Vagina (tissue), 2 donors: ENCODE data around the gene RIC1.

Experiments
- POLR2AphosphoS5 ChIP-seq, 2 donors: sonication (generic); formaldehyde crosslinking; IDR thresholded peaks; one replicate each; pipeline ENCODE4 v1.9.0; 2017; ENCODE audit warnings: antibody characterized with exemption in 2 of 2, mild to moderate bottlenecking in 2 of 2, low read depth in 1 of 2; ENCODE audit not compliant: insufficient read depth in 1 of 2
- TF ChIP-seq, protein P1 (sequence below), 3 experiments: fragments of 450-650 bp in 2 of 3; fragments of 200-600 bp in 1 of 3; sonication (generic) in 1 of 3; IDR thresholded peaks; one replicate each; pipeline ENCODE4 v1.5.1; 2017 to 2019; ENCODE audit warnings: antibody characterized with exemption in 3 of 3, mild to moderate bottlenecking in 2 of 3, moderate library complexity in 2 of 3

DNA sequence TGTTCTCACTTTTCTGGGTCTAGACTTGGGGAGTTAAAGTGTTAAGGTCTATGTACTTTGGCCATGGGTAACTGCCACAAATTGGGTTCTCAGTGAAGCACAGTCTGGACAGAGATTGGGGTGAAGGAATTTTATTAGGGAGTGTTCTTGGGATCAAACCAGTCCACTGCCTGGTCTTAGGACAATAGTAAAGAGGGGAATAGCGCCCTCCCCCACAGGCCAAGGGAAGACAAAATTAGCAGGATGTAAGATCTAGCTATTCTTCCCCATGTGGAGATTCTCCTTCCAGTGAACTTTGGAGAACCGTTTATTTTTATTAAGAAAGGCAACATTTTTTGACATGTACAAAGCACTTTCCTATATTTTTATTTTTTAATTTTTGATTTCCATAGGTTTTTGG, 18.4 kb upstream of the RIC1 start:
- TF ChIP-seq, protein P1, sequence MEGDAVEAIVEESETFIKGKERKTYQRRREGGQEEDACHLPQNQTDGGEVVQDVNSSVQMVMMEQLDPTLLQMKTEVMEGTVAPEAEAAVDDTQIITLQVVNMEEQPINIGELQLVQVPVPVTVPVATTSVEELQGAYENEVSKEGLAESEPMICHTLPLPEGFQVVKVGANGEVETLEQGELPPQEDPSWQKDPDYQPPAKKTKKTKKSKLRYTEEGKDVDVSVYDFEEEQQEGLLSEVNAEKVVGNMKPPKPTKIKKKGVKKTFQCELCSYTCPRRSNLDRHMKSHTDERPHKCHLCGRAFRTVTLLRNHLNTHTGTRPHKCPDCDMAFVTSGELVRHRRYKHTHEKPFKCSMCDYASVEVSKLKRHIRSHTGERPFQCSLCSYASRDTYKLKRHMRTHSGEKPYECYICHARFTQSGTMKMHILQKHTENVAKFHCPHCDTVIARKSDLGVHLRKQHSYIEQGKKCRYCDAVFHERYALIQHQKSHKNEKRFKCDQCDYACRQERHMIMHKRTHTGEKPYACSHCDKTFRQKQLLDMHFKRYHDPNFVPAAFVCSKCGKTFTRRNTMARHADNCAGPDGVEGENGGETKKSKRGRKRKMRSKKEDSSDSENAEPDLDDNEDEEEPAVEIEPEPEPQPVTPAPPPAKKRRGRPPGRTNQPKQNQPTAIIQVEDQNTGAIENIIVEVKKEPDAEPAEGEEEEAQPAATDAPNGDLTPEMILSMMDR (IDR thresholded peaks at IDR 0.05): no peak
- TF ChIP-seq POLR2AphosphoS5 (IDR thresholded peaks at IDR 0.05; ENCODE audit: insufficient read depth in 1 of 2, low read depth in 1 of 2): no peak
